Glomerular visceral epithelial cell (primary cell): ENCODE results near the gene HOXC9.

ENCODE experiments used
- DNase-seq: peaks from one replicate; pipeline ENCODE4 v3.0.0-alpha.2; 2016; ENCODE audit errors: extremely low spot score

Gene HOXC9

DNA sequence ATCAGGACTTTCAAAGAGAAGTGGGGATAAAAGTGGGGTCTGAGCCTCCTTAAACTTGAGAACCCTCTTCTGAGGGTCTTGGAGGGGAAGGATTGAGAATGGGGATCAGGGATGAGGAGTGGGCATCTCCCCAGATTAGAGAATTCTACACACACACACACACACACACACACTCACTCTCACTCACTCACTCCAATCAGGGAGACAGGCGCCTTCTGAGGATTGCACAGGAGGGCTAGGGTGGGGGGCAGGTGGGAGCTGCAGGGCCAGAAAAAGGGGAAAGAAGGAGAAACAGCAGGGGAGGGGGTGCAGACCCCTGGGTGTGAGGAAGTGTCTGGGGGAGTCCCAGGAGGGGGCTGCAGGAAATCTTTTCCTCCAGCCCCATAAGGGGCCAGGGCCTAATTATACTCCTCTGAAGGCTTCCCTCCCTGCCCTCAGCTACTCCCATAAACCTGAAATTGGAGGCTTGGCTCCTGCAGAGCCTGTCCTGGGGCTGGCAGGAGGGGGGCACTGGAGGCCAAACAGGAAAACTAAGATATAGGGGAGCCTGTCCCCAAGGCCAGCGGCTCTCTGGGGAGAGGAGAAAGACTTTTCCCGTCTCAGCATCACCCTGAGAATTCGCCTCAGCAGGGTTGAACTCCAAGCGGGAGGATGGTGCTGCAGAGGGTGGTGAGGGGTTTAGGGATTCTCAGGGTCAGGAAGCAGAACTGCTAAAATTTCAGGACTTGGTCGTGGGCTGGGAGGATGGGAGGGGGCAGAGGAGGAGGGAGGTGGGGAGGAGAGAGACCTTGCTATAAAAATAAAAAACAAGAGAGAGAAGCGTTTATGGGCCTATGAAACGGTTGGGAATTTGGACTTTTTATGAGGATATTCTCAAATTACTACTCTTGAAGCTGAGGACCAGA is 1.6 kb downstream of the HOXC9 start:
- DNase-seq: no peak

DNA sequence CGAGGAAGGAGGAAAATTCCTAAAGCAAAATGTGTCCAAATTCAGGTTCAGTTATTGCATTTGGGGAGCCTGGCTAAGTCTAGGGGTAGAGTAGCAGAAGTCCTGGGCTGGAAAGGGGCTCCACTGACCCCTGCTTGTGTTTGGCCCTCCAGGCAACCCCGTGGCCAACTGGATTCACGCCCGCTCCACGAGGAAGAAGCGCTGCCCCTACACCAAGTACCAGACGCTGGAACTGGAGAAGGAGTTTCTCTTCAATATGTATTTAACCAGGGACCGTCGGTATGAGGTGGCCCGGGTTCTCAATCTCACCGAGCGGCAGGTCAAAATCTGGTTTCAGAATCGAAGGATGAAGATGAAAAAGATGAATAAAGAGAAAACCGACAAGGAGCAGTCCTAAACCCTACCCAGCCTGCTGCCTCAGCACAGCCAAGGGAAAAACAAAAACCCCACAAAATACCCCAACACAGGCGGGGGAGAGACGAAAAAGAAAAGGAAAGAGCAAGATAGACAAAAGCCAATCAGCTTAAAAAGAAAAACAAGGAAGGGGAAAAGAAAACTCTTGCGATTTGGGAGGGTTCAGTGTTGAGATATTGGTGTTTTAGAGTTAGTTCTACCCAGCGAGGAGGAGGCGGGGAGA is 2.4 kb downstream of the HOXC9 start:
- no peak for DNase-seq

DNA sequence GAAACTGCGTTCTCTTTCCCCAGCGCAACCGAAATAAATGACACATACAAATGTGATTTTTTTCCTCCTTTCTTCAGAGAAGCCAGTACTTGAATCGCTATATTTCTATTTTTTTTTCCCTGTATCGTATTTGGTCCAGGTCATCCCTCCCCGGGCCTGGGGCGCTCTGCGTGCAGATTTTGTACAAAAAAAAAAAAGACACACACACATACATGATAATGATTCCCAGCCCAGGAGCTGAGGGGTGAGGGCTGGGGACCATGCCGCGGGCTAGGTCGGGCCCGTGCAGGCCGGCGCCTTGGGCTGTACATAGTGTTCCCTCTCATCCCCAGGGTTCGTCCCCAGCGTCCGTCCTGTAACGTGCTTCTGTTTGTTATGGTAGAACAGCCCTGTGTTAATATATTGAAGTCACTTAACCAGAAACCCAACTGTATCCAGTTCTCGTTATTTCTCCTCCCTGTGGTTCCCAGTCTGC is 3.0 kb downstream of the HOXC9 start:
- no peak for DNase-seq

DNA sequence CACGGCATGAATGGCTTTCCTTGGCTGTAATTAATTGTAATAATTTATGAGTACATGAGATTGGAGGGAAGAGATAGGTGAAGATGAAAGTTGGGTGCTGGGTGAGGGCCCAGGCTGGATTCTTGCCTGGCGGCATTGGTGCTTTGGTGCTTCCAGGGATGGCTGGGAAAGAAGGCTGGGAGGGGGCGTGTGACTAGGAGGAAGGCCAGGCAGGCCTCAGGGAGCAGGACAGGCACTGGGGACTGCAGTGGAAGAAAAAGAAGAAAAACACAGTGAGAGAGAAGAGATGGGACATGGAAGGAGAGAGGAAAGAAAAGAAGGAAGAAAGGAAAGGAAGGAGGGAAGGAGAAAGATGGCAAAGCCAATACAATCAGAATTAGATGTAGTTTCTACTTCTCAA is 3.7 kb downstream of the HOXC9 start:
- no peak for DNase-seq

DNA sequence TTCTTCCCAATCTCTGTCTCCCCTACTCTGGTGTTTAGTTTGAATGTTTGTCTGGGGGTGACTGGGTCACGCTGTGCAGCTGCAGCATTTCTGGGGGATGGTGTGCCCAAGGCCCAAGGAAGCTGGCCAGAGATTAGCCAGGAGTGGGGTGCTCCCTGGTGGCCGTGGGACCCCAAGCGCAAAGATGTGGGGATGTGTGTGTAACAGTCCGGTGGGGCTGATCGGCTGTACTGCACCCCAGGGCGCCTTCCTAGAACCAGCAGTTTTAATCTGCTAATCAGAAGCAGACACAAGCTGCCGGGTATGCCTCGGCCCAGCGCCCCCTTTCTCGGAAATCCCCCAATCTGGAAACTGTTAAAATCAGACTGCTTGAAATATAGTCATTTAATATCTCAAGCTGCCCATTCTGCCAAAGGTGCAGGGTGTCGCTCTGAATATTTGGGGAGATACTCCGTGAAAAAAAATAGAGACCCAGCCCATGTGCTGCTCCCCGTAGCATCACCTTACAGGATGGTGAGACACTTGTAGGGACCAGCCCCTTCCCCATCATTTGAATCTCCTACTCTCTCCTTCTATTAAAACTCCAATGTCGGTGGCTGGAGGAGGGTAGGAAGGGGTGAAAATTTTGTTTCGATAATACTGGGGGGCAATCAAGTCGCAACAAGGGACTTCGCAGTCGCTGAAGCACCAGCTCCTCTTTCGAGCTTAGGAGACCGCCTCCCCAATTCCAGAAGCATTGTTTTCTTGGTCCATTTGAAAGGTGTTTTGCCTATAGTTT is 4.3 kb downstream of the HOXC9 start:
- DNase-seq: no peak

DNA sequence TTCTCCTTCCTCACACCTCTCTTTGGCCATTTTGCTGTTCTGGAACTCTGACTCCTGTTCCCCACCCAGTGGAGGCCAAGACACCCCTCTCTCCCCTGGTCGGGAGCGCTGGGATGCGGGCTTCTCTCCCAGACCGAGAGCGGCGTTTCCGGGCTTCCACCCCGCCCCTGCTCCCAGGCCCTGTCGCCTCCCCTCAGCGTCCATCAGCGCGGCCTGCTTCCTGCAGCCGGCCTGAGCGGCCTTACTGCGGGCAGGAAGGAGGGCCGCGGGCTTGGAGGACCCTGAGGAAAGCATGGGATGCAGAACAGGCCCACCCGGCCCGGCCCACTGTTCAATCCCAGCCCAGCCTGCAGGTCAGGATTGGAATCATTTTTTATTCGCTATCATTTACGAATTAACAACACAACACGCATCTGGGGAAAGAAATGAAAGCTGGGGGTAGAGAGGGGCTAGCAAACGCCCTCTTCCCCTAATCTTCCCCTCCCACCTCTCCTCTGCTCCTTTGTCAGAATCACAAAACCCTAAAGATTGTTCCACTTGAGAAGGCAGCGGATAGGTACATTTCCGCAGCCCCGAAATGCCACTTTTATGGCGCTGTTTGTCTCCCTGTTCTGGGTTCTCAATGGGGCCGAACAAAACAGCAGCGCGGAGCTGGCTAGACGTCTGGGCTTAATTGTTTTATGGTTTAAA is 5.0 kb downstream of the HOXC9 start:
- DNase-seq: no peak

DNA sequence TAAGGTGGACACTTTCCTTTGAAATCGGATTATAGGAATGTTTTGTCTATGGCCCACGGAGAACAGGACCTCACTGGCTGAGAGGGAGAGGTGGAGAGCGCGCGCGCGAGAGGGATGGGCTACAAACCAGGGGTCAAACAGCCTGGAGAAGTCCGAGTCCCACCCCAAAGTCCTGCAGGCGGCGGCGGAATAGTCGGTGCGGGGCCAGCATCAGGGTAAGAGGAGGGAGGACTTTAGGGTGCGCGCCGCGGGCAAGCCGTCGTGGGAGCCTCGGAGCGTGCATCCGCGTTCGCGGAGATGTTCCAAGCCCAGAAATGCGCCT is 5.5 kb downstream of the HOXC9 start:
- no peak for DNase-seq

DNA sequence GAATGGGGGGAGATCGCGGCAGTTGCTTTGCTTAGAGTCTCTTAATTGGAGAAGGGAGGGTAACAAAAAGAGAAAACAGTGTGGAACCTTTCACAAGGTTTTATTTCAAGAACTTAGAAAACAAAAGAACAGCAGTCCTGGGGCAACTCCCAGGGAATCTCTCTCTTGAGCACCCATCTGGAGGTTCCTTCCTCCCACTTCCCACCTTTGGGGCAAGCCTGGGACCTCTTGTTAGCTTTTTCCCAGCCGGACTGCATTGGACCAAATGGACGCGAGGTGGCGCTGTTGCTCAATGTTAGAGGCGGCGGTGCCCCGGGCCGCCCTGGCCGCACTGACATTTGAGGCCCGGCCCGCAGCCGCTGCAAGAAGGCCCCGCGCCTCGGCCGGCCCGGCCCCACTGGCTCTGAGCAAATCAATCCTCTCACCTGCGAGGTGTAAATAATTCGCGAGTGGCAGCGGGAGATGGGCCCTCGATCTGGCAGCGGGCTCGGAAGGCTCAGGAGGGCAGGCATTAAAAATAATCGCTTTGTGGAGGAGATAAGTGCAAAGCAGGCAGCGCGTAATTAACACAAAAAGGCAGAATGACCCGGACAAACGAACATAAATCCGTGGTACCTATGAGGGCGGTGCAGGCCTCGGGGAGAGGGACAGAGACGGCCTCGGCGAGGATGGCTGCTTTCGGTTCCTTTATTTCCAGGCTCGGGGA is 6.0 kb downstream of the HOXC9 start:
- peak; percentile 84 for DNase-seq

DNA sequence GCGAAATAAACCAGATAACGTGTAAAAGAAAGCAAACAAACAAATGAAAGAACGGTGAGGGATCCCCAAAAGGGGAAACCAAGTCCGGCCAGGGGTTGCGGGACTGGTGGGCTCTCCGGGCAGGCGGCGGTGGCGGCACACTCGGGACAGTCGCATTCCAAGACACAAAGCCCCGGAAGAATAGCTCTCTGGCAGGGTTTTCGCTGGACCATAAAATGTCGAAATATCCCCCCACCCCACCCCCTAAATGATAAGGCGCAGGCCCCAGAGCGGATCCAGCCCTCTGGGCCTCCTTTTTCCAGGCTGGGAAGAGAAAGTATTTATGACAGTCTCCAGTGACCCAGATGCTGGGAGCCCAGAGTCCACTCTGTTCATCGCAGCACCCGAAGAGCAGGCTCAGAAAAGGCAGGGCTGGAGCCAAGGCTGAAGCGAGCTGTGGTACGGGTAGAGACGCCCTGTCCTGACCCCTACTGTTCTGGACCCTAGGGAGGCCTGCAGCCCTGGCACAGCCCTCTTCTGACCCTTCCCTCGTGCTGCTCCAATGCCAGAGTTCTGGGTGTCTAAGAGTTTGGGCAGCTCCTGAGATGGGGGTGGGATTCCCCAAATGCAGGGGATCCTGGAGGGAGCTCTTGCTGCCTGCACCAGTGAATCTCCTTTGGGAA is 6.7 kb downstream of the HOXC9 start:
- DNase-seq: no peak

DNA sequence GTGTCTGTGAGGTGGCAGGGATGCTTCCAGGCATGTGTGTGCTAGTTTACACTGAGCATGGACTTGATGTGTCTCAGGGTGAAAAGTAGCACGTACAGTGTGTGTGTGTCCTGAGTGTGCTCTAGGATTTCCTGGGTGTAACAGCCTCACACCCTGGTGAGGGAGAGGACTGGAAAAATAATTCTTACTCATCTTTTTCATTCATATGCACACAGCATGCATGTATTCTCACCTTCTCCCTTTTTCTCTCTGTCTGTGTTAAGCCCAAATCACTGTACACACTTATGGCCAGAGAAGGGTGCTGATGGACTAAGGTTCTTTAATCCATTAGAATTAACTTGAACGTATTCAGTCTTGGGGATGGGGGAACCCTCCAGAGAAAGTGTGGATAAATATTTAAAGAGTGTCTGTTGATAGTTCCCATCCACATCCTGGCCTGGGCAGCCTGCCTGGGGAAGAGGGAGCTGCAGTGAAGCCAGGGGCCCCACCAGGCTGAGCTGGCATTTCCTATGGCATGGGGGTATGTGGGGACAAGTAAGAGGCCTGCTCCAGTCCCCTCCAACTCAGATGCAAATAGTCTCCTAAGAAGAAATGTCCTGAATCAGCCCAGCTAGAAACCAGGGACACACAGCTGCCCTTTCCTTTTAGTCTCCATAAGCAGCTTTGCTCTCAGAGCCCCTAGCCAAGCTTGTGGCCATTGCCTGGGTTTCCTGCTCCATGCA is 7.7 kb downstream of the HOXC9 start:
- no peak for DNase-seq

DNA sequence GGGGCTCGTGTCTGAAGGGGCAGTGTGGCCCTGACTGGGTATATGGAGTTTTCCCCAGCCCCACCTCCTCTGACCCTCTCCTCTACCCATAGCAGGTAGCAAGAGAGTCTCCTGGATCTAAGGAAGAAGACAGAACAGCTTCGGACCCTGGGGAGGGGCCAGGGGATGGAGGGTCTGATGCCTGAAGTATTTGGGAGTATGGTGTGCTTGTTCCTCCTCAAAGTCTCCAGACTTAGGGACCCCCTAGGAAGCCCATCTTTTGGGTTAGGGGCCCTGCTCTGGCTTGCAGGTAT is 8.2 kb downstream of the HOXC9 start:
- no peak for DNase-seq

DNA sequence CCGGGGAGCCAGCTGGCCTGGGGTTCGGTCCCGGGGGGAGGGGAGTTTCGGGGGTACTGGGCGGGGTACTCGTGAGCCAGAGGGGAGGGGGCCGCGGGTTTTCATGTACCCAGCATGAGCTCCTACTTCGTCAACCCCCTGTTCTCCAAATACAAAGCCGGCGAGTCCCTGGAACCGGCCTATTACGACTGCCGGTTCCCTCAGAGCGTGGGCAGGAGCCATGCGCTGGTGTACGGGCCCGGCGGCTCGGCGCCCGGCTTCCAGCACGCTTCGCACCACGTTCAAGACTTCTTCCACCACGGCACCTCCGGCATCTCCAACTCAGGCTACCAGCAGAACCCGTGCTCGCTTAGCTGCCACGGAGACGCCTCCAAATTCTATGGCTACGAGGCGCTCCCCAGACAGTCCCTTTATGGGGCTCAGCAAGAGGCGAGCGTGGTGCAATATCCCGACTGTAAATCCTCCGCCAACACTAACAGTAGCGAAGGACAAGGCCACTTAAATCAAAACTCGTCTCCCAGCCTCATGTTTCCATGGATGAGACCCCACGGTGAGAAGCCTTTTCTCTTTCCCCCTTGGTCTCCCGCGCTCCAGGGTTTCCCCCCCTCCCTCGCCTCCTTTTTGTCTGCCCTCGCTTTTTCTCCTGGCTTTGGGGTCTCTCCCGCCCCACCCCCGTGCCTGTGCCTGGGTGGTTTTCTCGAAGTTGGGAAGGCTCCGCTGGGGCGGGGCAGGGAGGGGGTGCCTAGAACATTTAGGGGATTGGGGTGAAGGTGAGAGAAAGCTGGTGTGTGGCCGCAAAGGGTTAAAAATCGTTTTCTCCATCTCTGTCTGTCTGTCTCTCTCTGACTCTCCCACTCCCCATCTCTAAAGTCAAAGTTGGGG is 9.5 kb downstream of the HOXC9 start:
- DNase-seq: no peak

DNA sequence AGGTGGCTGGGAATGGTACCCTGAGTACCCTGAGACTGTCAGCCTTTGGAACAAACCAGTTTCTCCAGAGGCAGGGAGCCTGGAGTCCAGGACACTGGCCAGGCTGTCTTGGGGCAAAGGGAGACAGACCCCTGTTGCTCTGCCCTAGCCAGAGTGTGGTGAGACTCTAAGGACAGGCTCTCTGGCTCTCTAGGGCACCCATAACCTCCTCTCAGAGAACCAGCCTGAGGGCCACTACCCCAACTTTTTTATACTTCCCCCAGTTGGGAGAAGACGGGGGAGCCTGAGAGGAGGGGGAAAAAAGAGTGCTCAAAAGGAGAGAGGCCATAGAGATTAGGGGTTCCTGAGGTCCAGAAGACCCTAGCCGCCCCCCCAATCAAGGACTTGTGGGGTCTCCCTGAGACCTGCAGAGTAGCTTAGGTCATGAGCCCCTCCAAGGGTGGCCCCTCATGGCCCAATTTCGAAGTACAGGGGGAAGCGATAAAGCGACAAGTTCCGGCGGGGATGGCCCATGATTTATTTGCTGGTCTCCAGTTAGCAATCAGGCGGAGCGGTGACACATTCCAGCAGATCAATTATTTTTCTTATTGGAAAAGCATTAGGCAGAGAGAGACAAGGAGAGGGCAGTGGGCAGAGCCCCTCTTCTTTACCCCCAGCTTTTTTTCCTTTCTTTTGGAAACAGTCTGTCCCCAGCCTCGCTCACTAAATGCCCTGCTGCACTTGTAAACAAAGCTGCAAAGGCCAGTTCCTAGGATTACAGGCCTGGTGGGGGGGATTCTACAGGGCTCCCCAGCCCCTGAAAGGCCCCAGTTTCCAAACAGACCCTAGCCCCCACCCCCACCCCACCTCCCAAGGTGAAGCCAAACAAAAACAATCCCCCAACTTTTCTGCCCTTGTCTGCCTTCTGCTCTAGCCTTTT is 10.4 kb downstream of the HOXC9 start:
- DNase-seq: no peak

DNA sequence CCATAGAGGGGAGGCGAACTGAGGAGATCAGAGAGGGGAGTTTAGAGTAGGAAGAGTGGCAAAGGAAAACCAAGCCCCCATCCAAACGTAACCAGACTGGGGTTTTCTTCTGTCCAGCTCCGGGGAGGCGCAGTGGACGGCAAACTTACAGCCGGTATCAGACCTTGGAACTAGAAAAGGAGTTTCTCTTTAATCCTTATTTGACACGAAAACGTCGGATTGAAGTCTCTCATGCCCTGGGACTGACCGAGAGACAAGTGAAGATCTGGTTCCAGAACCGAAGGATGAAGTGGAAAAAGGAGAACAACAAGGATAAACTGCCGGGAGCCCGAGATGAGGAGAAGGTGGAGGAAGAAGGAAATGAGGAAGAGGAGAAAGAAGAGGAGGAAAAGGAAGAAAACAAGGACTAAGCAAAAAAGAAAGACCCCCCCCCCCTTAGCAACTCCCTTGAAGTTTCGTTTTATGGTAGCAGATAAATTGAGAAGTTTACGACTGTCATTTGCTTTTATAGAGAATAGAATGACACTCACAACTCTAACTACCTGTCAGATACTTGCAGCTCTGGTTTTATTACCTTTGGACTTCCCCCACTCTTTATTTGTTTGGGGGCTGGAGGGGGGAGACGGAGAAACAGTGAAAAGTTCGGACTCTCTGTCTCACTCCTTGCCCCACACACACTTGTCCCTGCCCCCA is 11.2 kb downstream of the HOXC9 start:
- DNase-seq: no peak

DNA sequence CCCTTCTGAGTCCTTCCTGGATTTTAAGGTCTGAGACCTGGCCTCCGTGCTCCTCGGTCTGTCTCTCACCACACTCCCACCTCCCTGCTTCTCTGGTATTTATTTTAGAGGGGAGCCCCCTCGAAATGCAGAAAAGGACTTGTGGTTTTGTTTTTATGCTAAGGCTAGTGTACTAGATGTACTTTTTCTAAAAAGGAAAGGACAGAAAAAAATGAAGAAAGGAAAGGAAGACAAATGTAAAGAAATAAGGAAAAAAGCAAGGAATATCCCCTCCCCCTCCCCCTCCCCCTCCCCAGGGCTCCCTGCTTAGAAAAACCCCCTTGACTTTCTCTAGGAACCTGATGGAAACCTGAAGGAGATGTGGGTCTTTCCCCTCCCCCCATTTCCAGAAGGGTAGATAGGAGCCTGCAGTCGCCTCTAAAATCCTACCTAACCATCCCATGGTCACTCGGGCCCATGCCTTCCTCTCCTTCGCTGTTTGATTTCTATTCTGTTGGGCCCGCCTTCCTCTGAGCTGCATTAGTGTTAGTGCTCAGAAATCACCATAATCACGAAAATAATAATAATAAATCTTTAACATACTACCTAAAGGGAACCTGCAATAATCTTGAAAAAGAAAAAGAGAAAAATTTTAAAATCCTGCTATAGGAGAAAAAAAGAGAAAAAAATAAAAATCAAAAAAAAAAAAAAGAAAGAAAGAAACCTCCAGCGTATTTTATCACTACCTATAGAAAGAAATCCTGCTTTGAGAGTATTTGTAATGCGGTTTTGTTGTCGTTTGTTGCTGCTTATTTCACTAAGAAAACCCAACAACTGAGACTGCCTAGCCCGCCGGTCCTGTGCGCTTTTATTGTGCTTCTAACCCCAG is 11.9 kb downstream of the HOXC9 start:
- no peak for DNase-seq

DNA sequence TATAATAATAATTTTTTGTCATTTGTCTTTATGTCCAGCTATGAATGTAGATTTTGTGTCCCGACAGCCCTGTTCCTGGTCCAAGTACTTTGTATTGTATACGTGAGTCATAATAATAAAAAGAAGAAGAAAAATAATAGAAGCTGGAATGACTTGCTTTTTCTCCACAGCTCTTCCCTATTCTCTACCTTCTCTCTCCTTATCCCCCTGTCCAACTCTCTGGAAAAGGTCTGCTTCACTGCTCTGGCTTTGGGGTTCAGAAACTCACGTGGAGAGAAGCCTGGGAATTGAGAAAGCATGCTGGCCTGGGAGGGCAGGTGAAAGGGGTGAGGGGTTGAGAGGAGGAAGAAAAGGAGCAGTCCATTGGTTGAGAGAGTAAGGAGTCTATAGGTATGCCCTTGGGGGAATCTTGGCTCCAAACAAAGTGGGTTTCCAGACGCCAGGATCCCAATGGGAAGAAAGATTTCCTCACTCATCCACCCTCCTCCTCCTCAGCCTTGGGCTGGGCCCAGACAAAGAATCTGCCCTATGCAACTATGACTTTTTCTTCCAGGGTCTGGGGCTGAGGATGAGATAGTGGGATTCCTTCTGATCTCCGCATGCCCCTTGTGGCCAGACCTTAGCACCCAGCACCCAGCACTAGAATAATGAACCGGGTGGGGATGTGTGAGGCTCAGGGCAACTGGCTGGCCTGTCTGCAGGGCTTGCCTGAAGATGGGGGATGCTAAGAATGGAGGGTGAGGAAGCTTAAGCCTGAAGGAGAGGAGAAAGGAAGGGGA is 12.9 kb downstream of the HOXC9 start:
- DNase-seq: peak; percentile 39
